Rectal smooth muscle tissue (tissue), 1 donor: Measurements from ENCODE around the gene C19orf44.
"Not testable (repeated sequence)": the region's sequence is repeated elsewhere in the genome, so short reads cannot be mapped to it uniquely, and the experiment has no call there.

ENCODE experiments used
- H3K27ac ChIP-seq: one replicate; pipeline ENCODE4 v1.7.0; 2013; ENCODE audit warnings: low read depth, low read length, inconsistent platforms
- H3K27me3 ChIP-seq: one replicate; pipeline ENCODE4 v1.7.0; 2013; ENCODE audit warnings: low read length; ENCODE audit not compliant: control insufficient read depth, insufficient read depth
- H3K36me3 ChIP-seq: one replicate; pipeline ENCODE4 v1.7.0; 2013; ENCODE audit warnings: low read length; ENCODE audit not compliant: control insufficient read depth, insufficient read depth
- H3K4me1 ChIP-seq: one replicate; pipeline ENCODE4 v1.7.0; 2013; ENCODE audit warnings: low read length; ENCODE audit not compliant: control insufficient read depth, insufficient read depth
- H3K4me3 ChIP-seq: one replicate; pipeline ENCODE4 v1.7.0; 2013; ENCODE audit warnings: low read length
- H3K9ac ChIP-seq: one replicate; pipeline ENCODE4 v1.7.0; 2013; ENCODE audit warnings: low read length

C19orf44 gene

GRCh38 chr19:16537111-16537510 lies 40.9 kb downstream of the C19orf44 start:
- Histone ChIP-seq H3K4me1 (peaks cover 11% of the 10 kb centered on the region), H3K27me3 (no peaks in the 10 kb centered on the region), H3K4me3 (no peak overlapping the region), H3K27ac (no peak overlapping the region), H3K9ac (no peak overlapping the region), H3K36me3 (peaks cover 33% of the 10 kb centered on the region)

- Histone ChIP-seq H3K27ac (no peak overlapping the region), H3K4me1 (peaks cover 14% of the 10 kb centered on the region), H3K4me3 (peak overlapping the region; percentile 71), H3K9ac (no peak overlapping the region), H3K27me3 (no peaks in the 10 kb centered on the region), H3K36me3 (peaks cover 11% of the 10 kb centered on the region)
These were observed 44.8 kb downstream of the C19orf44 start for GRCh38 chr19:16540948-16541347.

DNA sequence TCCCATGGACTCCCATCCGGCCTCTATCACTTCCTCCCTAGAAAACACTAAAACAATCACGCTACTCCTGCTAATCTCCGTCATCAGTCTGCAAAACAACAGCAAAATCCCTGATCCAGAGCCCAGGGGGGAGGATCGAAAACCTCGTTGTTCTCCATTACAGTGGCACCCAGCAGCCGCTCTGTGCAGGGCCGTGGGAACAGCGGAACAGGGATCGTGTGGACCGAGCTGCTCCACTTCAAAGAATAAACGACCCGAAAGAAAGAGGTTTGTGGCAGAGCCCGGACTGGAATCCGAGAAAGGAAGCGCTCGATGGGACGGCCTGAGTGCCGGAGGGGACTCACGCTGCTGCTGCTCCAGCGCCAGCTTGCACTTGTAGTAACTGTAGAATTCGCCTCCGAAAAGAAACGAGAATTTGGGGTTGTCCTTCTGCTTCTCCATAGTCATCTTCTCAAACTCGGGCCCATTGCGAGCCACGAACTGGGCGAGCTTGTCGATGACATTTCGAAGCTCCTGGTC lies 45.4 kb downstream of the C19orf44 start:
- peak overlapping the region; percentile 86 for H3K27ac ChIP-seq
- H3K36me3 ChIP-seq, result peaks cover 11% of the 10 kb centered on the region
- H3K9ac ChIP-seq, result peak overlapping the region; percentile 7
- peaks cover 14% of the 10 kb centered on the region for H3K4me1 ChIP-seq
- H3K27me3 ChIP-seq, result no peaks in the 10 kb centered on the region
- H3K4me3 ChIP-seq, result peak overlapping the region; percentile 71

GRCh38 chr19:16542045-16542909 lies 46.1 kb downstream of the C19orf44 start, which contains the start of gene CHERP:
Gene CHERP, minus strand, starts transcription at chr19:16542437. Its CDS starts 59 bp downstream, at chr19:16542378.
- Histone ChIP-seq H3K27me3 (no peaks in the 10 kb centered on the region), H3K9ac (peak within 1 kb of the TSS; percentile 88), H3K4me3 (peak within 1 kb of the TSS; percentile 71), H3K36me3 (peaks cover 10% of the 10 kb centered on the region), H3K4me1 (peaks cover 14% of the 10 kb centered on the region), H3K27ac (peak within 1 kb of the TSS; percentile 86)

DNA sequence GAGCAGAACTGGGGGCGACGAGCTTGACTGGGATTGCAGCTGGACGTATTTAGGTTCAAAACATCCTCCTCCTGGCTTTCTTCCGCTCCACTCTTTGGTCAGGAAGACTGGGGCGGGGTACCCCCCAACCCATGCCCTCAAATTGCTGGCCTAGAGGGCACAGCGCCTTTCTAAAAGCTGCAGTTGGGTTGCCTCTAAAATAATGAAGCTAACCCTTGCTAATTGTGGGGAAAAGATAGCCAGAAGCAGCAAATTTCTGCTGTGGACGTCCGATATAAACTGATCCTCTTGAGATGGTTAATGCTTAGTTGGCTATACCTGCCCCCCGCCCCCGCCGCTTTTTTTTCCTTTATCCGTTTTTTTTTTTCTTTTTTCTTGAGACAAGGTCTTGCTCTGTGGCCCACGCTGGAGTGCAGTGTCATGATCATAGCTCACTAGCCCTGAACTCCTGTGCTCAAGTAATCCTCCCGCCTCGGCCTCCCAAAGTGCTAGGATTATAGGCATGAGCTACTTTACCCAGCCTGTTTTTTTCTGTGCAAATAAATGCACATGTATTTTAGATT lies 46.8 kb downstream of the C19orf44 start:
- H3K9ac ChIP-seq, result peak overlapping the region; percentile 88
- peak overlapping the region; percentile 71 for H3K4me3 ChIP-seq
- peaks cover 14% of the 10 kb centered on the region for H3K4me1 ChIP-seq
- peak overlapping the region; percentile 79 for H3K27ac ChIP-seq
- no peaks in the 10 kb centered on the region for H3K27me3 ChIP-seq
- H3K36me3 ChIP-seq, result peaks cover 6% of the 10 kb centered on the region

GRCh38 chr19:16543734-16544133 lies 47.5 kb downstream of the C19orf44 start:
- H3K36me3 ChIP-seq, H3K27ac ChIP-seq, H3K27me3 ChIP-seq, H3K9ac ChIP-seq: not testable (repeated sequence)
- Histone ChIP-seq H3K4me3 (peak overlapping the region; percentile 71), H3K4me1 (peaks cover 14% of the 10 kb centered on the region)

GRCh38 chr19:16544473-16545231 lies 48.5 kb downstream of the C19orf44 start:
- H3K4me3 ChIP-seq, result no peak overlapping the region
- H3K9ac ChIP-seq, result no peak overlapping the region
- no peak overlapping the region for H3K27ac ChIP-seq
- H3K4me1 ChIP-seq, result peaks cover 14% of the 10 kb centered on the region
- H3K36me3 ChIP-seq, result peaks cover 5% of the 10 kb centered on the region
- no peaks in the 10 kb centered on the region for H3K27me3 ChIP-seq

DNA sequence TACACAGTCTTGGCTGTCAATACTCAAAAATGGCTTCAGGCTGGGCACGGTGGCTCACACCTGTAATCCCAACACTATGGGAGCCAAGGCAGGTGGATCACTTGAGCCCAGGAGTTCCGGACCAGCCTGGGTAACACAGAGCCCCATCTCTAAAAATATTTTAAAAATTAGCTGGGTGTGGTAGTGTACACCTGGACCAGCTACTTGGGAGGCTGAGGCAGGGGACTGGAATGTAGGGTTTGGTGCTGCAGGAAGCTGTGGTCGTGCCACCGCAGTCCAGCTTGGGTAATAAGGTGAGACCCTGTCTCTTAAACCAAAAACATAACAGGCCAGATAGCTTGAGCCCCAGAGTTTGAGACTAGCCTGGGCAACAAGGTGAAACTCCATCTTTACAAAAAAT lies 52.8 kb downstream of the C19orf44 start:
- no peaks in the 10 kb centered on the region for H3K27me3 ChIP-seq
- H3K36me3 ChIP-seq, result peaks cover 12% of the 10 kb centered on the region
- no peak overlapping the region for H3K4me3 ChIP-seq
- H3K27ac ChIP-seq, result no peak overlapping the region
- no peak overlapping the region for H3K9ac ChIP-seq
- H3K4me1 ChIP-seq, result no peaks in the 10 kb centered on the region

- not testable (repeated sequence) for H3K27ac ChIP-seq, H3K4me3 ChIP-seq, H3K9ac ChIP-seq, H3K27me3 ChIP-seq, H3K4me1 ChIP-seq
- peaks cover 21% of the 10 kb centered on the region for H3K36me3 ChIP-seq
These were observed 55.7 kb downstream of the C19orf44 start for GRCh38 chr19:16551902-16552301.

GRCh38 chr19:16554776-16555175 lies 58.6 kb downstream of the C19orf44 start:
- Histone ChIP-seq H3K4me1 (no peaks in the 10 kb centered on the region), H3K36me3 (peaks cover 21% of the 10 kb centered on the region), H3K9ac (no peak overlapping the region), H3K4me3 (no peak overlapping the region), H3K27ac (no peak overlapping the region), H3K27me3 (no peaks in the 10 kb centered on the region)

DNA sequence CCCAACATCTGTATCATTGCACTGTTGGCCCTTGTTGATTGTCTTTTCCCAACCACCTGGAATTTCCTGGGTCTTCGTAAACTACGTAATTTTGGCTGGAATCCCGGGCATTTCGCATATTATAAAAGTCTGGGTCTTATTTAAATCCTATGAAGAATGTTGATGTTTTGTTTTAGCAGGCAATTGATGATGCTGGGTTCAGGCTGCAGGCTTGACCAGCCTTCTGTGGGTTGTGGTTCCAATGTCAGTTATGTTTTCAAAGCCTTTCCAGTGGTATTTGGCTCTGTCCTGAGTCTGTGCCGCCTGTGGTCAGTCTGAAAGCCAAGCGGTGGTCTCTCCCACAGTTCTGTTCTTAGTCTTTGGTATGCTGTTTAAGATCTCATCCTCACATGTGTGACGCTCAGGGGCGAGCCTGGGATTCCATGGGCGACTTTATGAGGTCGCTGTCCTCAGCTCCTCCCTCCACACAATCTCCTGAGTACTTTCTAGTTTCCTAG lies 63.6 kb downstream of the C19orf44 start:
- no peak overlapping the region for H3K27ac ChIP-seq
- H3K9ac ChIP-seq, result no peak overlapping the region
- H3K36me3 ChIP-seq, result peaks cover 22% of the 10 kb centered on the region
- no peaks in the 10 kb centered on the region for H3K27me3 ChIP-seq
- H3K4me1 ChIP-seq, result no peaks in the 10 kb centered on the region
- no peak overlapping the region for H3K4me3 ChIP-seq

DNA sequence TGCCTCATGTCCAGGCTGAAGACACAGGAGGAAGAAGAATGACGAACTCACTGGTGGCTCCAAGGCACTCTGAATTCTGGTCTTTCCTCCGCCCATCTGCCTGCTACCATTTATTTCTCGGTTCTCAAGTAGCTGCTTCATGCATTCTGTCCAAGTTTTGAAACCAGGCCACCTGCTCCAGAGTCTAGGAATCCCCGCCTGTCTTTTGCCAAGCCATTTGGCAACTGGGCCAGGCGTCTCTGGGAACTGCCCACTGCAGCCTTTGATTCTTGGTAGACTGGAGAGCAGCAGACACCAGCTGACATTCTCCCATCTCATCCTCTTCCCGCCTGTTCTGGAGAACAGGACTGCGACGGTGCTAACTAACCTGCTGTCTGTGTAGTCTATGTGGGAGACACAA lies 65.2 kb downstream of the C19orf44 start:
- H3K4me3 ChIP-seq, result no peak overlapping the region

More for the DNA sequence above, 65.2 kb downstream of the C19orf44 start:
- Histone ChIP-seq H3K36me3 (peaks cover 18% of the 10 kb centered on the region), H3K27ac (no peak overlapping the region), H3K4me1 (no peaks in the 10 kb centered on the region), H3K27me3 (no peaks in the 10 kb centered on the region), H3K9ac (no peak overlapping the region)
